Stimulated activated CD8-positive, alpha-beta memory T cell treated with anti-CD3 and anti-CD28 coated beads, Interleukin-15, amount 100 ng/mL, for 24 hours (primary cell): Measurements from ENCODE around the gene TTC28.
"Not testable (repeated sequence)": the region's sequence is repeated elsewhere in the genome, so short reads cannot be mapped to it uniquely, and the experiment has no call there.

Experiments used
- DNase-seq: peaks from one replicate; pipeline ENCODE4 v3.0.0-alpha.2; 2020; ENCODE audit warnings: low read depth

TTC28 gene

GRCh38 chr22:28229566-28230485, 449.8 kb downstream of the TTC28 start:
- no peak for DNase-seq

- DNase-seq = no peak
These were observed 455.8 kb downstream of the TTC28 start for GRCh38 chr22:28223826-28224225.

- no peak for DNase-seq
These were observed 456.5 kb downstream of the TTC28 start for GRCh38 chr22:28222976-28223745.

GRCh38 chr22:28222571-28222970, 457.1 kb downstream of the TTC28 start:
- no peak for DNase-seq

- DNase-seq = no peak
These were observed 457.6 kb downstream of the TTC28 start for GRCh38 chr22:28222052-28222451.

- DNase-seq = no peak
These were observed 458.8 kb downstream of the TTC28 start for GRCh38 chr22:28220626-28221363.

GRCh38 chr22:28217277-28217676, 462.4 kb downstream of the TTC28 start:
- DNase-seq = no peak

GRCh38 chr22:28214750-28215149, 464.9 kb downstream of the TTC28 start:
- DNase-seq = not testable (repeated sequence)

GRCh38 chr22:28209457-28209856, 470.2 kb downstream of the TTC28 start:
- DNase-seq = not testable (repeated sequence)

- DNase-seq = no peak
These were observed 470.9 kb downstream of the TTC28 start for GRCh38 chr22:28208787-28209186.

- DNase-seq = no peak
These were observed 471.6 kb downstream of the TTC28 start for GRCh38 chr22:28208036-28208435.

- DNase-seq = no peak
These were observed 472.2 kb downstream of the TTC28 start for GRCh38 chr22:28207281-28208030.

GRCh38 chr22:28205926-28206325, 473.7 kb downstream of the TTC28 start:
- no peak for DNase-seq

- DNase-seq = no peak
These were observed 475.3 kb downstream of the TTC28 start for GRCh38 chr22:28204382-28204781.

- no peak for DNase-seq
These were observed 476.4 kb downstream of the TTC28 start for GRCh38 chr22:28203286-28203685.

GRCh38 chr22:28198692-28199091, 480.9 kb downstream of the TTC28 start:
- no peak for DNase-seq

GRCh38 chr22:28191571-28191970, 488.1 kb downstream of the TTC28 start:
- not testable (repeated sequence) for DNase-seq

GRCh38 chr22:28188178-28188879, 491.3 kb downstream of the TTC28 start:
- no peak for DNase-seq

- no peak for DNase-seq
These were observed 492.0 kb downstream of the TTC28 start for GRCh38 chr22:28187612-28188011.

GRCh38 chr22:28186641-28187040, 493.0 kb downstream of the TTC28 start:
- DNase-seq = no peak

GRCh38 chr22:28185130-28185529, 494.5 kb downstream of the TTC28 start:
- DNase-seq = no peak
